Kidney (tissue), 14 donors: ENCODE results near the gene NAV3. TPM values are rescaled to one million over a fixed set of nuclear protein-coding genes. Genes with fewer than 3 reads are reported as not detected.

Experiments used
- DNase-seq, 5 donors: peaks; one replicate each; pipeline ENCODE4 v3.0.0-alpha.2; 2013 to 2020
- FAIRE-seq: peaks from 2 replicates; lab custom pipeline; 2012; peaks lifted over from hg19 to GRCh38; lab: Jason Lieb, UNC
- H3K27ac ChIP-seq, 2 donors: one replicate each; pipeline ENCODE4 v1.7.0; 2013; ENCODE audit warnings: low read depth in 2 of 2, low read length in 2 of 2, inconsistent platforms in 1 of 2
- H3K27me3 ChIP-seq: one replicate; pipeline ENCODE4 v1.7.1; 2013; ENCODE audit warnings: low read length, inconsistent platforms; ENCODE audit not compliant: control insufficient read depth, insufficient read depth
- H3K36me3 ChIP-seq, 3 donors: one replicate each; pipeline versions ENCODE4 v1.7.0 to v1.7.1; 2013; ENCODE audit warnings: low read length in 3 of 3, control low read depth in 1 of 3, inconsistent platforms in 1 of 3; ENCODE audit not compliant: insufficient read depth in 3 of 3, control insufficient read depth in 2 of 3
- H3K4me1 ChIP-seq, 3 donors: one replicate each; pipeline versions ENCODE4 v1.7.0 to v1.7.1; 2013; ENCODE audit warnings: low read length in 3 of 3, inconsistent platforms in 1 of 3, low read depth in 1 of 3; ENCODE audit not compliant: control insufficient read depth in 2 of 3, insufficient read depth in 2 of 3
- H3K4me3 ChIP-seq, 3 donors: one replicate each; pipeline versions ENCODE4 v1.7.0 to v1.8.1; 2013; ENCODE audit warnings: low read length in 3 of 3, control low read depth in 1 of 3, inconsistent platforms in 1 of 3
- H3K9ac ChIP-seq, 3 donors: one replicate each; pipeline versions ENCODE4 v1.7.0 to v1.7.1; 2013; ENCODE audit warnings: low read length in 3 of 3, control low read depth in 1 of 3, inconsistent platforms in 1 of 3
- H3K9me3 ChIP-seq, 3 donors: one replicate each; pipeline versions ENCODE4 v1.7.0 to v1.7.1; 2013; ENCODE audit warnings: low read length in 3 of 3, control low read depth in 1 of 3, inconsistent platforms in 1 of 3; ENCODE audit not compliant: control insufficient read depth in 2 of 3, insufficient read depth in 1 of 3
- CTCF ChIP-seq: IDR thresholded peaks from 3 replicates; pipeline ENCODE4 v1.5.1; 2012; ENCODE audit warnings: mild to moderate bottlenecking, moderate library complexity, borderline replicate concordance; ENCODE audit not compliant: insufficient read depth; ENCODE audit errors: extremely low read depth
- intact Hi-C: fragments of 100-400 bp; cut with DNase I; formaldehyde crosslinking; loops from one replicate; pipeline ENCODE4 v1.11.1; 2022
- polyA plus RNA-seq: library from polyadenylated mRNA; stranded (reverse); fragments of 350-450 nt; fragmentation: Illumina TruSeq; extraction: RNeasy Lipid Tissue Mini Kit (QIAGEN cat#74804); gene quantifications from one replicate; pipeline ENCODE4 v1.2.3, GENCODE V29; 2014; ENCODE audit warnings: low read depth, low replicate concordance; ENCODE audit not compliant: insufficient read depth
- total RNA-seq: library from RNA; stranded (reverse); fragmentation: NEBNext Ultra II Directional; extraction: Animal tissue kit (Norgen Biotek cat#: 25700); gene quantifications from one replicate; pipeline ENCODE4 v1.2.1, GENCODE V29; 2021
- donor health status: control.
- donor health status: control.
- donor health status: control.
- donor health status: control.
- donor health status: control.
- donor health status: DM: yes; HTN: yes; CAD: no.
- donor health status: Normal renal cell carcinoma (clear cell type).

The NAV3 gene
- total and polyA plus RNA-seq, 2 donors from 2014 or later: 0.34 to 4.5 TPM

GRCh38 chr12:77796775-77797174, 33.9 kb upstream of the NAV3 start:
- Histone ChIP-seq H3K36me3 (no peaks in the 10 kb centered on the region), H3K4me3 (no peak overlapping the region), H3K9me3 (no peaks in the 10 kb centered on the region), H3K27ac (no peak overlapping the region), H3K27me3 (no peaks in the 10 kb centered on the region), H3K9ac (no peak overlapping the region), H3K4me1 (no peaks in the 10 kb centered on the region)
- no peak for FAIRE-seq
- DNase-seq: no peak
- no peak for TF ChIP-seq CTCF
- intact Hi-C loops: no loop called here

- FAIRE-seq: no peak
- no peak for TF ChIP-seq CTCF
Observed at GRCh38 chr12:77800501-77800900, 30.2 kb upstream of the NAV3 start.

GRCh38 chr12:77808534-77808933, 22.2 kb upstream of the NAV3 start:
- DNase-seq: no peak
- no peak for TF ChIP-seq CTCF

More at GRCh38 chr12:77800501-77800900, 30.2 kb upstream of the NAV3 start:
- Histone ChIP-seq H3K4me1 (no peaks in the 10 kb centered on the region), H3K27me3 (no peaks in the 10 kb centered on the region), H3K27ac (no peak overlapping the region), H3K36me3 (no peaks in the 10 kb centered on the region), H3K4me3 (no peak overlapping the region), H3K9ac (no peak overlapping the region), H3K9me3 (no peaks in the 10 kb centered on the region)
- intact Hi-C loops: no loop called here
- no peak for DNase-seq

GRCh38 chr12:77813558-77813957, 17.1 kb upstream of the NAV3 start:
- intact Hi-C loops: no loop called here
- Histone ChIP-seq H3K9ac (no peak overlapping the region), H3K4me3 (no peak overlapping the region), H3K27me3 (no peaks in the 10 kb centered on the region), H3K4me1 (no peaks in the 10 kb centered on the region), H3K9me3 (no peaks in the 10 kb centered on the region), H3K36me3 (no peaks in the 10 kb centered on the region), H3K27ac (no peak overlapping the region)
- no peak for DNase-seq
- FAIRE-seq: no peak
- TF ChIP-seq CTCF: no peak

More at GRCh38 chr12:77808534-77808933, 22.2 kb upstream of the NAV3 start:
- no peaks in the 10 kb centered on the region for H3K27me3 ChIP-seq
- no peaks in the 10 kb centered on the region for H3K36me3 ChIP-seq
- H3K9me3 ChIP-seq: no peaks in the 10 kb centered on the region
- FAIRE-seq: no peak
- H3K9ac ChIP-seq: no peak overlapping the region
- intact Hi-C loops: no loop called here
- no peak overlapping the region for H3K27ac ChIP-seq
- no peaks in the 10 kb centered on the region for H3K4me1 ChIP-seq
- no peak overlapping the region for H3K4me3 ChIP-seq
